Endothelial cell of umbilical vein (primary cell): ENCODE results near the gene NDUFA11. TPM values are rescaled to one million over a fixed set of nuclear protein-coding genes. Genes with fewer than 3 reads are reported as not detected.

Experiments used
- BruUV-seq: library from RNA; stranded (reverse); fragments of 400-500 nt; replicated peaks from 2 replicates; lab custom pipeline; 2021; lab: Mats Ljungman, UMichigan
- CTCF ChIA-PET: fragments of 300-600, 350-600 bp; sonication (Branson Sonifier 250); formaldehyde crosslinking; loops from one replicate; lab custom pipeline; 2021; ENCODE audit warnings: antibody characterized with exemption, inconsistent platforms; lab: Charles Lee
- POLR2A ChIA-PET: fragments of 300-600, 350-600 bp; sonication (Branson Sonifier 250); formaldehyde crosslinking; loops from one replicate; lab custom pipeline; 2021; ENCODE audit warnings: antibody characterized with exemption, inconsistent platforms; lab: Charles Lee
- DNase-seq: peaks from one replicate; pipeline ENCODE4 v3.0.0-alpha.2; 2011; ENCODE audit warnings: low read depth, low spot score
- FAIRE-seq: peaks from 2 replicates; lab custom pipeline; 2011; peaks lifted over from hg19 to GRCh38; lab: Jason Lieb, UNC
- H2AFZ ChIP-seq: 2 replicates; pipeline ENCODE4 v1.6.0; 2012; ENCODE audit warnings: low read depth, low read length, control low read depth, inconsistent platforms
- H3K27ac ChIP-seq: 2 replicates; pipeline ENCODE4 v1.5.1; 2011; ENCODE audit warnings: low read depth, mild to moderate bottlenecking, control low read depth, low read length, moderate library complexity; ENCODE audit not compliant: insufficient read depth
- H3K27me3 ChIP-seq, 2 experiments: 2 replicates each; pipeline versions ENCODE4 v1.6.0 to v1.6.1; 2011; ENCODE audit warnings: low read length in 2 of 2, mixed read lengths in 1 of 2; ENCODE audit not compliant: control insufficient read depth in 2 of 2, insufficient read depth in 2 of 2
- H3K36me3 ChIP-seq, 2 experiments: 2 replicates in 1 of 2; 3 replicates in 1 of 2; pipeline ENCODE4 v1.5.1; 2011; ENCODE audit warnings: low read length in 2 of 2, mild to moderate bottlenecking in 1 of 2, moderate library complexity in 1 of 2; ENCODE audit not compliant: control insufficient read depth in 2 of 2, insufficient read depth in 2 of 2; ENCODE audit errors: extremely low read depth in 1 of 2
- H3K4me1 ChIP-seq: 3 replicates; pipeline ENCODE4 v1.5.1; 2011; ENCODE audit warnings: mild to moderate bottlenecking, low read length; ENCODE audit not compliant: control insufficient read depth, insufficient read depth; ENCODE audit errors: extremely low read depth
- H3K4me2 ChIP-seq: 2 replicates; pipeline ENCODE4 v1.6.1; 2011; ENCODE audit warnings: low read length, control low read depth, mixed read lengths; ENCODE audit not compliant: insufficient read depth
- H3K4me3 ChIP-seq, 3 experiments: fragments of 200-600 bp in 1 of 3; sonication (generic), shearing (Covaris generic) in 1 of 3; replicated peaks in 1 of 3; 2 replicates each; pipeline ENCODE4 v1.5.1; 2011 to 2016; ENCODE audit warnings: control low read depth in 3 of 3, low read length in 3 of 3, mild to moderate bottlenecking in 2 of 3, inconsistent platforms in 1 of 3, low read depth in 1 of 3, moderate library complexity in 1 of 3; ENCODE audit not compliant: insufficient read depth in 1 of 3
- H3K79me2 ChIP-seq: 2 replicates; pipeline ENCODE4 v1.6.0; 2012; ENCODE audit warnings: low read length, inconsistent platforms; ENCODE audit not compliant: control insufficient read depth, insufficient read depth
- H3K9ac ChIP-seq: replicated peaks from 2 replicates; pipeline ENCODE3; 2011; ENCODE audit warnings: low read length, control low read depth; ENCODE audit not compliant: insufficient read depth; ENCODE audit errors: extremely low read depth
- H3K9me1 ChIP-seq: replicated peaks from 3 replicates; pipeline ENCODE4 v1.6.0; 2011; ENCODE audit warnings: mild to moderate bottlenecking, low read length; ENCODE audit not compliant: control insufficient read depth, insufficient read depth; ENCODE audit errors: extremely low read depth
- H3K9me3 ChIP-seq: replicated peaks from 2 replicates; pipeline ENCODE4 v1.5.1; 2012; ENCODE audit warnings: low read length, inconsistent platforms; ENCODE audit not compliant: control insufficient read depth, insufficient read depth
- H4K20me1 ChIP-seq: replicated peaks from 2 replicates; pipeline ENCODE3; 2011; ENCODE audit warnings: mild to moderate bottlenecking, low read length; ENCODE audit not compliant: control insufficient read depth, insufficient read depth; ENCODE audit errors: extremely low read depth
- EZH2 ChIP-seq: IDR thresholded peaks from 2 replicates; pipeline ENCODE4 v1.6.1; 2012; ENCODE audit warnings: borderline replicate concordance, low read depth, mild to moderate bottlenecking, moderate library complexity, low read length, inconsistent platforms; ENCODE audit not compliant: severe bottlenecking
- FOS ChIP-seq: IDR thresholded peaks from 2 replicates; pipeline ENCODE4 v1.6.1; 2011; ENCODE audit warnings: mild to moderate bottlenecking, low read length, moderate library complexity, borderline replicate concordance; ENCODE audit not compliant: insufficient read depth
- GATA2 ChIP-seq: IDR thresholded peaks from 2 replicates; pipeline ENCODE4 v1.7.0; 2011; ENCODE audit warnings: low read depth, mild to moderate bottlenecking, moderate library complexity, mixed read lengths, low read length; ENCODE audit not compliant: insufficient read length, insufficient read depth
- JUN ChIP-seq: IDR thresholded peaks from 2 replicates; pipeline ENCODE4 v1.6.1; 2011; ENCODE audit warnings: borderline replicate concordance, low read depth; ENCODE audit not compliant: insufficient read length, insufficient read depth
- MYC ChIP-seq: IDR thresholded peaks from one replicate; pipeline ENCODE4 v1.6.1; 2011; ENCODE audit warnings: mild to moderate bottlenecking, low read depth, low read length
- POLR2A ChIP-seq: IDR thresholded peaks from 2 replicates; pipeline ENCODE4 v1.6.1; 2012; ENCODE audit warnings: low read depth, mild to moderate bottlenecking, control low read depth, low read length
- POLR2AphosphoS5 ChIP-seq: IDR thresholded peaks from 2 replicates; pipeline ENCODE4 v1.6.1; 2012; ENCODE audit warnings: low read depth, mild to moderate bottlenecking, control low read depth, low read length, moderate library complexity; ENCODE audit not compliant: insufficient read depth
- dilution Hi-C: fragments of 300-500 bp; cut with MboI; formaldehyde crosslinking; loops from one replicate; pipeline ENCODE4 v1.15.0; 2019; ENCODE audit warnings: low sequenced_read_pairs; ENCODE audit not compliant: extremely low pct_ligation_motif_present
- intact Hi-C: fragments of 100-400 bp; cut with micrococcal nuclease; formaldehyde crosslinking; loops from one replicate; pipeline ENCODE4 v1.10.0; 2022
- polyA plus RNA-seq, 4 experiments: library from polyadenylated mRNA; depleted of rRNA in 3 of 4; stranded (reverse) in 3 of 4; unstranded in 1 of 4; fragments of >200 nt; gene quantifications; 2 replicates each; pipeline versions ENCODE4 v1.2.1 to v1.2.3, GENCODE V29; 2011 to 2012; ENCODE audit warnings: missing spikeins in 1 of 4
- total RNA-seq: library from RNA; stranded (reverse); gene quantifications from 2 replicates; pipeline ENCODE4 v1.2.3, GENCODE V29; 2021
- TF ChIP-seq, protein P1 (sequence below), 2 donors: IDR thresholded peaks; 1 replicate in 1 of 2; 2 replicates in 1 of 2; pipeline ENCODE4 v1.5.1; 2011; ENCODE audit warnings: low read length in 2 of 2, mild to moderate bottlenecking in 2 of 2, moderate library complexity in 2 of 2, control low read depth in 1 of 2, inconsistent platforms in 1 of 2, low read depth in 1 of 2; ENCODE audit not compliant: insufficient read depth in 1 of 2; ENCODE audit errors: extremely low read depth in 1 of 2
- TF ChIP-seq, protein P2 (sequence below): IDR thresholded peaks from 2 replicates; pipeline ENCODE4 v1.6.1; 2011; ENCODE audit not compliant: insufficient read depth, insufficient read length

Gene NDUFA11
- total and polyA plus RNA-seq, 2 donors (not counting 3 experiments of a cell fraction or from before 2014, with no cell fraction given): 281 to 876 TPM

DNA sequence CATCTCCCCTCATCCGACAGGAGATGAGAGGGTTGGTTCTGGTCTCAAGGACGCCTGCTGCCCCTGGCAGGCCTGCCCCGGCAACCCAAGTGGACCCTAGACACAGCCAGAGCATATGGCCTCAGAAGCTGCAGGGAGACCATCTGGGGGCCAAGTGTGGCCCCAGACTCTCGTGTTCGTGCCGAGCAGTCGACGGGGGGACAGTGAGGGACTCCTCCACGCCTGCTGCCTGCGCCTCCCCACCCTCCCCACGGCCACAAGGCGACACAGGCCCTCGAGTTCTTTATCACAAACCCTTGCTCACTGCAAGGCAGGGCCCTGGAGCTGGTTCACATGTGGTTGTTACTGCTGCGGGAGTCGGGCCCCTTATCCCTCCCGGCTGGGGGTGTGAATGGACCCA lies 19.8 kb upstream of the NDUFA11 start:
- Histone ChIP-seq H3K9ac (no peak overlapping the region), H3K27me3 (no peaks in the 10 kb centered on the region), H4K20me1 (no peaks in the 10 kb centered on the region), H3K4me3 (no peak overlapping the region), H3K9me1 (no peaks in the 10 kb centered on the region), H3K36me3 (peaks cover 7 to 57% of the 10 kb centered on the region in 2 experiments), H3K4me1 (no peaks in the 10 kb centered on the region), H3K27ac (no peak overlapping the region), H3K9me3 (no peaks in the 10 kb centered on the region), H3K4me2 (no peak overlapping the region), H2AFZ (no peak overlapping the region), H3K79me2 (no peaks in the 10 kb centered on the region)
- CTCF ChIA-PET: interaction anchor here (2.7 kb wide), 1 partner anchor 99 kb away, joined by 7 read pairs; no protein-coding TSS in a partner anchor
- no TSS peak for BruUV-seq
- POLR2A ChIA-PET: no interaction called here
- DNase-seq (no peak), FAIRE-seq (no peak)
- TF ChIP-seq EZH2: no peak
- TF ChIP-seq, protein P1, sequence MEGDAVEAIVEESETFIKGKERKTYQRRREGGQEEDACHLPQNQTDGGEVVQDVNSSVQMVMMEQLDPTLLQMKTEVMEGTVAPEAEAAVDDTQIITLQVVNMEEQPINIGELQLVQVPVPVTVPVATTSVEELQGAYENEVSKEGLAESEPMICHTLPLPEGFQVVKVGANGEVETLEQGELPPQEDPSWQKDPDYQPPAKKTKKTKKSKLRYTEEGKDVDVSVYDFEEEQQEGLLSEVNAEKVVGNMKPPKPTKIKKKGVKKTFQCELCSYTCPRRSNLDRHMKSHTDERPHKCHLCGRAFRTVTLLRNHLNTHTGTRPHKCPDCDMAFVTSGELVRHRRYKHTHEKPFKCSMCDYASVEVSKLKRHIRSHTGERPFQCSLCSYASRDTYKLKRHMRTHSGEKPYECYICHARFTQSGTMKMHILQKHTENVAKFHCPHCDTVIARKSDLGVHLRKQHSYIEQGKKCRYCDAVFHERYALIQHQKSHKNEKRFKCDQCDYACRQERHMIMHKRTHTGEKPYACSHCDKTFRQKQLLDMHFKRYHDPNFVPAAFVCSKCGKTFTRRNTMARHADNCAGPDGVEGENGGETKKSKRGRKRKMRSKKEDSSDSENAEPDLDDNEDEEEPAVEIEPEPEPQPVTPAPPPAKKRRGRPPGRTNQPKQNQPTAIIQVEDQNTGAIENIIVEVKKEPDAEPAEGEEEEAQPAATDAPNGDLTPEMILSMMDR (IDR thresholded peaks at IDR 0.05; ENCODE audit: extremely low read depth in 1 of 2, insufficient read depth in 1 of 2, low read depth in 1 of 2, low read length in 2 of 2): no peak
- no peak for TF ChIP-seq GATA2
- TF ChIP-seq POLR2AphosphoS5: no peak
- TF ChIP-seq MYC: no peak
- TF ChIP-seq JUN: no peak
- TF ChIP-seq POLR2A: no peak
- TF ChIP-seq, protein P2, sequence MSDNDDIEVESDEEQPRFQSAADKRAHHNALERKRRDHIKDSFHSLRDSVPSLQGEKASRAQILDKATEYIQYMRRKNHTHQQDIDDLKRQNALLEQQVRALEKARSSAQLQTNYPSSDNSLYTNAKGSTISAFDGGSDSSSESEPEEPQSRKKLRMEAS: no peak
- TF ChIP-seq FOS: no peak
- intact Hi-C loops: no loop called here
- dilution Hi-C loops: no loop called here
